Breast epithelium (tissue), 4 donors: ENCODE data around the gene OR52E8. TPM values are rescaled to one million over a fixed set of nuclear protein-coding genes. Genes with fewer than 3 reads are reported as not detected.

Experiments
- DNase-seq, 2 donors: peaks; one replicate each; pipeline ENCODE4 v3.0.0-alpha.2; 2019; ENCODE audit warnings: low spot score in 2 of 2
- H3K27ac ChIP-seq, 2 donors: fragments of 200-600 bp; sonication (generic) in 1 of 2; one replicate each; pipeline ENCODE4 v1.5.1; 2016 to 2019; ENCODE audit warnings: mild to moderate bottlenecking in 1 of 2
- H3K27me3 ChIP-seq, 2 donors: fragments of 200-600 bp; sonication (generic) in 1 of 2; one replicate each; pipeline versions ENCODE4 v1.5.1 to v1.6.0; 2017 to 2019; ENCODE audit warnings: control low read depth in 1 of 2, mild to moderate bottlenecking in 1 of 2
- H3K36me3 ChIP-seq: fragments of 200-600 bp; one replicate; pipeline ENCODE4 v1.5.1; 2019
- H3K4me1 ChIP-seq, 2 donors: fragments of 200-600 bp; sonication (generic); one replicate each; pipeline ENCODE4 v1.5.1; 2016 to 2019; ENCODE audit warnings: control low read depth in 1 of 2
- H3K4me3 ChIP-seq, 3 donors: fragments of 200-600 bp; sonication (generic); 1 replicate in 2 of 3; 2 replicates in 1 of 3; pipeline ENCODE4 v1.5.1; 2016 to 2019; ENCODE audit warnings: mild to moderate bottlenecking in 3 of 3, moderate library complexity in 2 of 3
- H3K9me3 ChIP-seq, 2 donors: fragments of 200-600 bp; sonication (generic) in 1 of 2; one replicate each; pipeline ENCODE4 v1.5.1; 2016 to 2019; ENCODE audit warnings: control low read depth in 1 of 2
- POLR2A ChIP-seq: fragments of 450-650 bp; IDR thresholded peaks from one replicate; pipeline ENCODE4 v1.6.1; 2016; ENCODE audit warnings: antibody characterized with exemption, mild to moderate bottlenecking, moderate library complexity
- POLR2AphosphoS5 ChIP-seq, 3 donors: sonication (generic); formaldehyde crosslinking; IDR thresholded peaks; one replicate each; pipeline ENCODE4 v1.6.1; 2017; ENCODE audit warnings: antibody characterized with exemption in 3 of 3
- intact Hi-C: fragments of 100-400 bp; cut with DNase I; formaldehyde crosslinking; loops from one replicate; pipeline ENCODE4 v1.15.1; 2023; ENCODE audit warnings: low total_unique reads
- total RNA-seq, 3 donors: library from RNA; depleted of rRNA; stranded (reverse); fragments of >200 nt; gene quantifications; one replicate each; pipeline ENCODE4 v1.1.0, GENCODE V29; 2016
- TF ChIP-seq, protein P1 (sequence below), 3 donors: fragments of 450-650 bp; IDR thresholded peaks; one replicate each; pipeline ENCODE4 v1.5.1; 2016 to 2017; ENCODE audit warnings: antibody characterized with exemption in 3 of 3, mild to moderate bottlenecking in 3 of 3, moderate library complexity in 3 of 3

The OR52E8 gene
- total RNA-seq, result not detected

DNA sequence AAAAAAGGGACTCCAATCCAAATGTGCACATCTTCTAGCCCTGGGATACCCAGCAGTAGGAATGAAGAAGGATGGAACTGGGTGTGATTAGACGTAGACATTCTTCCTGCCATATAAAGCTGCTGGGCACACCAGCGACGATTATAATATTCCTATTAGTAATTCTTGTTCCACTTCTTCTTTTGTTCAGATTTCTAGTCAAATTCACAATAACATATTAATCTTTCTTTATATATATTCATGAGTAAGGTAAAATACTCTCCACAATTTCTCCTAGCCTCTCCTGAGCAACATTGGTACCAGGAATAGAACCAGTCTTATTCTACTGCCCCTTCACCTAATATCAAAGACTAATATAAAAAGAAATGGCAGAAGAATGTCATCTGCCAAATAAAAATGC lies at the start of gene OR52E8:
OR52E8 (minus strand) TSS at position 101 of the 400 bp plus-strand sequence; CDS start at position 101, 0 bp downstream.
- no peak within 1 kb of the TSS for H3K27ac ChIP-seq
- DNase-seq, result no peak
- intact Hi-C loops, result no loop called here
- H3K9me3 ChIP-seq, result no peaks in the 10 kb centered on the region
- H3K36me3 ChIP-seq, result no peaks in the 10 kb centered on the region
- TF ChIP-seq POLR2AphosphoS5 (IDR thresholded peaks at IDR 0.05) (no peak), POLR2A (no peak)
- TF ChIP-seq, protein P1, sequence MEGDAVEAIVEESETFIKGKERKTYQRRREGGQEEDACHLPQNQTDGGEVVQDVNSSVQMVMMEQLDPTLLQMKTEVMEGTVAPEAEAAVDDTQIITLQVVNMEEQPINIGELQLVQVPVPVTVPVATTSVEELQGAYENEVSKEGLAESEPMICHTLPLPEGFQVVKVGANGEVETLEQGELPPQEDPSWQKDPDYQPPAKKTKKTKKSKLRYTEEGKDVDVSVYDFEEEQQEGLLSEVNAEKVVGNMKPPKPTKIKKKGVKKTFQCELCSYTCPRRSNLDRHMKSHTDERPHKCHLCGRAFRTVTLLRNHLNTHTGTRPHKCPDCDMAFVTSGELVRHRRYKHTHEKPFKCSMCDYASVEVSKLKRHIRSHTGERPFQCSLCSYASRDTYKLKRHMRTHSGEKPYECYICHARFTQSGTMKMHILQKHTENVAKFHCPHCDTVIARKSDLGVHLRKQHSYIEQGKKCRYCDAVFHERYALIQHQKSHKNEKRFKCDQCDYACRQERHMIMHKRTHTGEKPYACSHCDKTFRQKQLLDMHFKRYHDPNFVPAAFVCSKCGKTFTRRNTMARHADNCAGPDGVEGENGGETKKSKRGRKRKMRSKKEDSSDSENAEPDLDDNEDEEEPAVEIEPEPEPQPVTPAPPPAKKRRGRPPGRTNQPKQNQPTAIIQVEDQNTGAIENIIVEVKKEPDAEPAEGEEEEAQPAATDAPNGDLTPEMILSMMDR (IDR thresholded peaks at IDR 0.05), result no peak
- no peaks in the 10 kb centered on the region for H3K27me3 ChIP-seq
- H3K4me3 ChIP-seq, result no peak within 1 kb of the TSS
- H3K4me1 ChIP-seq, result no peaks in the 10 kb centered on the region

DNA sequence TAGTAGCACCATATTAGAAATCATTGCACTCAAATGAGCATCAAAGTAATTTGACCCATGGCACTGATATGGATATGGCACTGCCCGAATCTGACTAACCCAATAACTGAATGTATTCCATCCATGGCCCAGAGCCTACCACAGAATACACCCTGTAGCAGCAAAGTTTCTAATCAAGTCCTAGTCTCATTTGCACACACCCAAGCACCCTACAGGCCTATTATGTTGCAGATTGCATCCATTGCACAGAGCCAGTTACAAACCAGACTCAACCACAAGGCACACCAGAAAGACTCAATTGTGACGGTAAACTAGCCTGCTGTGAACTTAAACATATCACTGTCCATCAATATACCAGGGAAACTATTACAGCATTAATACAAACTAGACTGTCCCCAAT lies 42.0 kb upstream of the OR52E8 start:
- Histone ChIP-seq H3K4me1 (no peaks in the 10 kb centered on the region), H3K27me3 (no peaks in the 10 kb centered on the region), H3K36me3 (no peaks in the 10 kb centered on the region), H3K27ac (no peak overlapping the region), H3K9me3 (no peaks in the 10 kb centered on the region), H3K4me3 (no peak overlapping the region)
- intact Hi-C loops, result no loop called here
- TF ChIP-seq, protein P1 (IDR thresholded peaks at IDR 0.05), result no peak
- TF ChIP-seq POLR2AphosphoS5 (IDR thresholded peaks at IDR 0.05) (no peak), POLR2A (no peak)
- no peak for DNase-seq

DNA sequence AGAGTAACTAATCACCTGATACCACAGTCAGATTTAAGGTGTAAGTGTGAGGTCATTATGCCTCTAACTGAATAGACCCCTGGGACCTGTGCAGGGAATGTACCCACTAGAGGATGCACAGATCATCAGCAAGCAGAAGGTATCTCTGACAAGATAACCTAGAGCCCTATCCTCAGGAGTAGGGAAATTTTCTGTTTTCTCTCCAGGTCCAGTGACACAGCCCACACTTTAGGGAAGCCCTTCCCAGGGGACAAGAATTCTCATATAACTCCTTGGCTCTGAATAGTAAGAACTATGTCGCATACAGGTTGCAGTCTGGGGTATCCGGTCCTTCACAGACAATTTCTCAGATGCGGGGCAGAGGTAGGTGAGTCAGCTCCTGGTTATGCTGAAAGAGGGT lies 35.4 kb upstream of the OR52E8 start, which contains the start of gene OR52E5:
OR52E5 (plus strand) TSS at position 301 of the 400 bp plus-strand sequence. CDS start 7,569 bp downstream, outside the sequence.
- DNase-seq, result no peak
- no peaks in the 10 kb centered on the region for H3K27me3 ChIP-seq
- no peak within 1 kb of the TSS for H3K4me3 ChIP-seq
- intact Hi-C loops, result no loop called here
- no peaks in the 10 kb centered on the region for H3K9me3 ChIP-seq
- no peaks in the 10 kb centered on the region for H3K36me3 ChIP-seq
- H3K4me1 ChIP-seq, result no peaks in the 10 kb centered on the region
- TF ChIP-seq, protein P1 (IDR thresholded peaks at IDR 0.05), result no peak
- TF ChIP-seq POLR2A (no peak), POLR2AphosphoS5 (IDR thresholded peaks at IDR 0.05) (no peak)
- no peak within 1 kb of the TSS for H3K27ac ChIP-seq

DNA sequence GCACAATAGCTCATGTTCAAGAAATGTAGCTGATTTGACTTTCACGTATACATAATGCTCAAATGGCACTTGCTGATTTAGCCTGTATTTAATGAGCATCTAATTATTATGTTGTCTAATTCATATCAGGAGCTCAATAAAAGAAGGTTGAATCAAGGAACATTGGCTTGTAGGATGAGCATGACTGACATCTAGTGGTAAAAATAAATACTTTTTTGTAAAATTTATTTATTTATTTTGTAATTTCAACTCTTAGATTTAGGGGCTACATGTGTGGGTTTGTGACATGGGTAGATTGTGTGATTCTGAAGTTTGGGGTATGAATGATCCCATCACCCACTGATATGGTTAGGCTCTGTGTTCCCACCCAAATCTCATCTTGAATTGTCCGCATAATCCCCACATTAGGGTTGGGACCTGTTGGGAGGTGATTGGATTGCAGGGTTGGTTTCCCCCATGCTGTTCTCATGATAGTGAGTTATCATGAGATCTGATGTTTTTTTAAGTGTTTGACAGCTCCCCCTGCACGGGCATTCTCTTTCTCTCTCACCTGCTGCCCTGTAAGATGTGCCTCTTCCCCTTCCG lies 33.8 kb upstream of the OR52E8 start:
- no peak overlapping the region for H3K4me3 ChIP-seq
- H3K9me3 ChIP-seq, result no peaks in the 10 kb centered on the region
- no peaks in the 10 kb centered on the region for H3K36me3 ChIP-seq
- TF ChIP-seq POLR2AphosphoS5 (IDR thresholded peaks at IDR 0.05) (no peak), POLR2A (no peak)
- TF ChIP-seq, protein P1 (IDR thresholded peaks at IDR 0.05), result no peak
- H3K4me1 ChIP-seq, result no peaks in the 10 kb centered on the region
- H3K27ac ChIP-seq, result no peak overlapping the region
- no peaks in the 10 kb centered on the region for H3K27me3 ChIP-seq
- intact Hi-C loops, result no loop called here
- DNase-seq, result no peak

DNA sequence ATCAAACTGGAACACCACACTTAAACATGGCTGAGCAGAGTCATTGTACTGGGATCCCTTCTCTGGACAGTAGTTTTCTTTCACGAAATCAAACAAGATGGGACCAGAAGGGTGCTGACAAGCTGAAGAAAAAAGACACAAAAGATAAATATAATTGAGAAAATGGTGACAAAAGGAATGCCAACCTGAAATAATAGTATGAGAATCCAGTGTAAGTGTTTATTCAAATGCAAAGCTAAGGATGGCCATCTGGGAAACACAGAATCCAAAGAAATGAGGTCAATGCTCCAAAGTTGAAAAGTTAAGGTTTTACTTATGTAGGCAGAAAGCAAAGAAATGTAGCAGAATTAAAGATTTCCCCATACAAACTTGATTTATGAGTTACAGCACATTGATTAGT lies 30.2 kb upstream of the OR52E8 start:
- Histone ChIP-seq H3K4me3 (no peak overlapping the region), H3K9me3 (no peaks in the 10 kb centered on the region), H3K27ac (no peak overlapping the region), H3K4me1 (no peaks in the 10 kb centered on the region), H3K27me3 (no peaks in the 10 kb centered on the region), H3K36me3 (no peaks in the 10 kb centered on the region)
- TF ChIP-seq, protein P1 (IDR thresholded peaks at IDR 0.05), result no peak
- TF ChIP-seq POLR2A (no peak), POLR2AphosphoS5 (IDR thresholded peaks at IDR 0.05) (no peak)
- DNase-seq, result no peak
- intact Hi-C loops, result loop anchor here (5.0 kb wide), 1 partner anchor 585 kb away; the partner anchor contains the start of gene TRIM3
